Measurements from ENCODE around the gene MRNIP.

DNA sequence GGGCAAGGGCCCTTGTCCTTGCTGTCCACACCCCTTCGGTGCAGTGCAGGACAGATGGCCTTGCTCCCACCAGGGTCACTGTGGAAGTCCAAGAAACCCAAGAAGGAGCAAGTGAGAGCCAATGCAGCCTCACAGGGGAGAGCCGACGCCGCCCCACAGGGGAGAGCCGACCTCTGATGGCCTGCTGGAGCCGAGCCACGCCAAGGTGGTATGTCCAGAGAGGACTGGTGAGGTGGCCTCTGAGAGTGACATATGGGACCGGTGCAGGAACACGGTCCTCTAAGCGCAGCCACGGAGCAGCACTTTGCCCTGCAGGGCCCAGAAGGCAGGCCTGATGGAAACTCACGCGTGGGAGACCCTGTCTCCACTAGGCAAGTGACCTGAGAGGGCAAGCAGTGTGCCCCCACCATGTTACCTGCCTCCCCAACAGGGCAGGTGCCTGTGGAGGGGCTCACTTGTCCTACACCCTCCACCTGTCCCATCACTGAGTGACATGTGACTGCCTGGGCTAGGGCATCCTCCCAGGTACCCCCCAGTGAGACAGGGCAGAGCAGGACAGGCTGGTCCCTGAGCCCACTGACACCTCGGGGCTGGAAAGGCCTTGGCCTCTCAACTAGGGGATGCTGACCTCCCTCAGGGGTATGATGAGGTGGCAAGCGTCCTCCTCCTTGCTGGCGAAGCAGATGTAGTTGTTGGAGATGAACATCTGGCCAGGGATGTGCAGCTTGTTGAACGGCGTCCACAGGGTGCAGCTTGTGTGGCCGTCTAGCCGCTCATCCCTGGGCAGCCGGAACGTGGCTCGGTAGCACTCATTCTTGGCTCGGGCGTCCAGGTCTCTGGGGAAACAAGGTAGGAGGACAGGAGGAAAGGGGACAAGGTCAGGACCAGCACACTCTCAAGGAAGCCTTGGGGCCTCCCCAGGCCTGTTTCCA lies 32.4 kb upstream of the MRNIP start:
- TF ChIP-seq POLR2AphosphoS5 (IDR thresholded peaks at IDR 0.05; ENCODE audit: low read depth) (no peak), SPI1 (IDR thresholded peaks at IDR 0.05; ENCODE audit: borderline replicate concordance, low read depth) (no peak)
- TF ChIP-seq, protein P1, sequence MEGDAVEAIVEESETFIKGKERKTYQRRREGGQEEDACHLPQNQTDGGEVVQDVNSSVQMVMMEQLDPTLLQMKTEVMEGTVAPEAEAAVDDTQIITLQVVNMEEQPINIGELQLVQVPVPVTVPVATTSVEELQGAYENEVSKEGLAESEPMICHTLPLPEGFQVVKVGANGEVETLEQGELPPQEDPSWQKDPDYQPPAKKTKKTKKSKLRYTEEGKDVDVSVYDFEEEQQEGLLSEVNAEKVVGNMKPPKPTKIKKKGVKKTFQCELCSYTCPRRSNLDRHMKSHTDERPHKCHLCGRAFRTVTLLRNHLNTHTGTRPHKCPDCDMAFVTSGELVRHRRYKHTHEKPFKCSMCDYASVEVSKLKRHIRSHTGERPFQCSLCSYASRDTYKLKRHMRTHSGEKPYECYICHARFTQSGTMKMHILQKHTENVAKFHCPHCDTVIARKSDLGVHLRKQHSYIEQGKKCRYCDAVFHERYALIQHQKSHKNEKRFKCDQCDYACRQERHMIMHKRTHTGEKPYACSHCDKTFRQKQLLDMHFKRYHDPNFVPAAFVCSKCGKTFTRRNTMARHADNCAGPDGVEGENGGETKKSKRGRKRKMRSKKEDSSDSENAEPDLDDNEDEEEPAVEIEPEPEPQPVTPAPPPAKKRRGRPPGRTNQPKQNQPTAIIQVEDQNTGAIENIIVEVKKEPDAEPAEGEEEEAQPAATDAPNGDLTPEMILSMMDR (IDR thresholded peaks at IDR 0.05; ENCODE audit: insufficient read depth, low read length) = no peak
- TF ChIP-seq, protein P2, sequence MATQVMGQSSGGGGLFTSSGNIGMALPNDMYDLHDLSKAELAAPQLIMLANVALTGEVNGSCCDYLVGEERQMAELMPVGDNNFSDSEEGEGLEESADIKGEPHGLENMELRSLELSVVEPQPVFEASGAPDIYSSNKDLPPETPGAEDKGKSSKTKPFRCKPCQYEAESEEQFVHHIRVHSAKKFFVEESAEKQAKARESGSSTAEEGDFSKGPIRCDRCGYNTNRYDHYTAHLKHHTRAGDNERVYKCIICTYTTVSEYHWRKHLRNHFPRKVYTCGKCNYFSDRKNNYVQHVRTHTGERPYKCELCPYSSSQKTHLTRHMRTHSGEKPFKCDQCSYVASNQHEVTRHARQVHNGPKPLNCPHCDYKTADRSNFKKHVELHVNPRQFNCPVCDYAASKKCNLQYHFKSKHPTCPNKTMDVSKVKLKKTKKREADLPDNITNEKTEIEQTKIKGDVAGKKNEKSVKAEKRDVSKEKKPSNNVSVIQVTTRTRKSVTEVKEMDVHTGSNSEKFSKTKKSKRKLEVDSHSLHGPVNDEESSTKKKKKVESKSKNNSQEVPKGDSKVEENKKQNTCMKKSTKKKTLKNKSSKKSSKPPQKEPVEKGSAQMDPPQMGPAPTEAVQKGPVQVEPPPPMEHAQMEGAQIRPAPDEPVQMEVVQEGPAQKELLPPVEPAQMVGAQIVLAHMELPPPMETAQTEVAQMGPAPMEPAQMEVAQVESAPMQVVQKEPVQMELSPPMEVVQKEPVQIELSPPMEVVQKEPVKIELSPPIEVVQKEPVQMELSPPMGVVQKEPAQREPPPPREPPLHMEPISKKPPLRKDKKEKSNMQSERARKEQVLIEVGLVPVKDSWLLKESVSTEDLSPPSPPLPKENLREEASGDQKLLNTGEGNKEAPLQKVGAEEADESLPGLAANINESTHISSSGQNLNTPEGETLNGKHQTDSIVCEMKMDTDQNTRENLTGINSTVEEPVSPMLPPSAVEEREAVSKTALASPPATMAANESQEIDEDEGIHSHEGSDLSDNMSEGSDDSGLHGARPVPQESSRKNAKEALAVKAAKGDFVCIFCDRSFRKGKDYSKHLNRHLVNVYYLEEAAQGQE (IDR thresholded peaks at IDR 0.05; ENCODE audit: insufficient replicate concordance, low read depth) = no peak

Measured in HL-60 (cell line).